ENCODE data around the gene HIRA.

HIRA gene

GRCh38 chr22:19394274-19395050, 37.1 kb downstream of the HIRA start:
- Histone ChIP-seq H3K9me3 (no peaks in the 10 kb centered on the region), H3K27me3 (ENCODE audit: low read depth) (no peaks in the 10 kb centered on the region), H3K4me3 (no peak overlapping the region), H3K36me3 (replicated peaks) (peaks cover 79% of the 10 kb centered on the region), H3K4me1 (no peaks in the 10 kb centered on the region)
- in situ Hi-C loops (cut with MboI; ENCODE audit: low sequenced_read_pairs), result no loop called here
- no peak for DNase-seq (ENCODE audit: low spot score in 2 of 2)

- H3K4me3 ChIP-seq, result no peak overlapping the region
- in situ Hi-C loops (cut with MboI; ENCODE audit: low sequenced_read_pairs), result no loop called here
- H3K36me3 ChIP-seq (replicated peaks), result peaks cover 84% of the 10 kb centered on the region
Measured at GRCh38 chr22:19393704-19394103, 37.8 kb downstream of the HIRA start.

GRCh38 chr22:19387575-19387974, 44.0 kb downstream of the HIRA start:
- H3K4me3 ChIP-seq, result no peak overlapping the region
- no peaks in the 10 kb centered on the region for H3K27me3 ChIP-seq (ENCODE audit: low read depth)
- in situ Hi-C loops (cut with MboI; ENCODE audit: low sequenced_read_pairs), result no loop called here
- H3K4me1 ChIP-seq, result no peaks in the 10 kb centered on the region
- H3K9me3 ChIP-seq, result no peaks in the 10 kb centered on the region
- peaks cover 78% of the 10 kb centered on the region for H3K36me3 ChIP-seq (replicated peaks)
- DNase-seq (ENCODE audit: low spot score in 2 of 2), result no peak

More at GRCh38 chr22:19393704-19394103, 37.8 kb downstream of the HIRA start:
- Histone ChIP-seq H3K9me3 (no peaks in the 10 kb centered on the region), H3K4me1 (no peaks in the 10 kb centered on the region), H3K27me3 (ENCODE audit: low read depth) (no peaks in the 10 kb centered on the region)
- no peak for DNase-seq (ENCODE audit: low spot score in 2 of 2)

- Histone ChIP-seq H3K4me3 (no peak overlapping the region), H3K4me1 (no peaks in the 10 kb centered on the region), H3K9me3 (no peaks in the 10 kb centered on the region), H3K27me3 (ENCODE audit: low read depth) (no peaks in the 10 kb centered on the region), H3K36me3 (replicated peaks) (peaks cover 78% of the 10 kb centered on the region)
- DNase-seq (ENCODE audit: low spot score in 2 of 2), result no peak
- in situ Hi-C loops (cut with MboI; ENCODE audit: low sequenced_read_pairs), result no loop called here
Measured at GRCh38 chr22:19387038-19387437, 44.5 kb downstream of the HIRA start.

GRCh38 chr22:19386248-19386647, 45.3 kb downstream of the HIRA start:
- Histone ChIP-seq H3K4me1 (no peaks in the 10 kb centered on the region), H3K4me3 (no peak overlapping the region), H3K27me3 (ENCODE audit: low read depth) (no peaks in the 10 kb centered on the region), H3K9me3 (no peaks in the 10 kb centered on the region), H3K36me3 (replicated peaks) (peaks cover 80% of the 10 kb centered on the region)
- in situ Hi-C loops (cut with MboI; ENCODE audit: low sequenced_read_pairs), result no loop called here
- DNase-seq (ENCODE audit: low spot score in 2 of 2), result no peak

- Histone ChIP-seq H3K4me1 (no peaks in the 10 kb centered on the region), H3K4me3 (no peak overlapping the region), H3K36me3 (replicated peaks) (peaks cover 78% of the 10 kb centered on the region), H3K27me3 (ENCODE audit: low read depth) (no peaks in the 10 kb centered on the region), H3K9me3 (no peaks in the 10 kb centered on the region)
- in situ Hi-C loops (cut with MboI; ENCODE audit: low sequenced_read_pairs), result no loop called here
- no peak for DNase-seq (ENCODE audit: low spot score in 2 of 2)
Measured at GRCh38 chr22:19385221-19385906, 46.2 kb downstream of the HIRA start.

- Histone ChIP-seq H3K27me3 (ENCODE audit: low read depth) (no peaks in the 10 kb centered on the region), H3K4me3 (no peak overlapping the region), H3K36me3 (replicated peaks) (peaks cover 71% of the 10 kb centered on the region), H3K4me1 (no peaks in the 10 kb centered on the region), H3K9me3 (no peaks in the 10 kb centered on the region)
- no peak for DNase-seq (ENCODE audit: low spot score in 2 of 2)
- in situ Hi-C loops (cut with MboI; ENCODE audit: low sequenced_read_pairs), result no loop called here
Measured at GRCh38 chr22:19383292-19383691, 48.2 kb downstream of the HIRA start.

- no peak overlapping the region for H3K4me3 ChIP-seq
- in situ Hi-C loops (cut with MboI; ENCODE audit: low sequenced_read_pairs), result no loop called here
- H3K27me3 ChIP-seq (ENCODE audit: low read depth), result no peaks in the 10 kb centered on the region
- H3K4me1 ChIP-seq, result no peaks in the 10 kb centered on the region
- H3K36me3 ChIP-seq (replicated peaks), result peaks cover 72% of the 10 kb centered on the region
- no peak for DNase-seq (ENCODE audit: low spot score in 2 of 2)
- no peaks in the 10 kb centered on the region for H3K9me3 ChIP-seq
Measured at GRCh38 chr22:19382240-19382639, 49.3 kb downstream of the HIRA start.

GRCh38 chr22:19378344-19378674, 53.2 kb downstream of the HIRA start:
- in situ Hi-C loops (cut with MboI; ENCODE audit: low sequenced_read_pairs), result no loop called here
- peaks cover 76% of the 10 kb centered on the region for H3K36me3 ChIP-seq (replicated peaks)

GRCh38 chr22:19377565-19378343, 53.8 kb downstream of the HIRA start:
- Histone ChIP-seq H3K9me3 (no peaks in the 10 kb centered on the region), H3K4me1 (no peaks in the 10 kb centered on the region), H3K36me3 (replicated peaks) (peaks cover 73% of the 10 kb centered on the region), H3K27me3 (ENCODE audit: low read depth) (no peaks in the 10 kb centered on the region), H3K4me3 (no peak overlapping the region)
- DNase-seq (ENCODE audit: low spot score in 2 of 2), result no peak
- in situ Hi-C loops (cut with MboI; ENCODE audit: low sequenced_read_pairs), result no loop called here

More at GRCh38 chr22:19378344-19378674, 53.2 kb downstream of the HIRA start:
- Histone ChIP-seq H3K9me3 (no peaks in the 10 kb centered on the region), H3K4me3 (no peak overlapping the region), H3K4me1 (no peaks in the 10 kb centered on the region), H3K27me3 (ENCODE audit: low read depth) (no peaks in the 10 kb centered on the region)
- no peak for DNase-seq (ENCODE audit: low spot score in 2 of 2)

DNA sequence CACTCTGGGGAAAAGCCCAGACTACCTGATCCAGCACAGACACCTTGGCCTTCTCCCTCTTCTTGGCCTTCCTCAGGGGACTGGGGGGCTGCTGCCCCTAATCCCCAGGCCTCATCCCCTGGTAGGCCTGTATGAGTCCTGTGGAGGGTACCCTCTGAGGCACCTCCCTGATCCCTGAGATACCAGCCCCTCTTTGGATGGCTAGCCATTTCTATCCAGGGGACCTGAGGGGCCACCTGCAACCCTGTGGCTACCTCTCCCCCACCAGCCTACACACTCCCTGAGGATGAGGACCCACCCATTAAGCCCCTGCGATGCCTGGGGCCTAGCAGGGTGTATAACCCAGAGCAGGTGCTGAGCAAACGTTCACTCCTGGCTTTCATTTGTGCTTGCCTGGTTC, 54.6 kb downstream of the HIRA start:
- Histone ChIP-seq H3K9me3 (no peaks in the 10 kb centered on the region), H3K27me3 (ENCODE audit: low read depth) (no peaks in the 10 kb centered on the region), H3K4me3 (no peak overlapping the region), H3K4me1 (no peaks in the 10 kb centered on the region), H3K36me3 (replicated peaks) (peaks cover 68% of the 10 kb centered on the region)
- no peak for DNase-seq (ENCODE audit: low spot score in 2 of 2)
- in situ Hi-C loops (cut with MboI; ENCODE audit: low sequenced_read_pairs), result no loop called here

- Histone ChIP-seq H3K4me3 (no peak overlapping the region), H3K9me3 (no peaks in the 10 kb centered on the region), H3K4me1 (no peaks in the 10 kb centered on the region), H3K36me3 (replicated peaks) (peaks cover 68% of the 10 kb centered on the region), H3K27me3 (ENCODE audit: low read depth) (no peaks in the 10 kb centered on the region)
- DNase-seq (ENCODE audit: low spot score in 2 of 2), result no peak
- in situ Hi-C loops (cut with MboI; ENCODE audit: low sequenced_read_pairs), result no loop called here
Measured at GRCh38 chr22:19376247-19376646, 55.3 kb downstream of the HIRA start.

- in situ Hi-C loops (cut with MboI; ENCODE audit: low sequenced_read_pairs), result no loop called here
- H3K36me3 ChIP-seq (replicated peaks), result peaks cover 74% of the 10 kb centered on the region
- H3K27me3 ChIP-seq (ENCODE audit: low read depth), result no peaks in the 10 kb centered on the region
Measured at GRCh38 chr22:19375435-19375834, 56.1 kb downstream of the HIRA start.

DNA sequence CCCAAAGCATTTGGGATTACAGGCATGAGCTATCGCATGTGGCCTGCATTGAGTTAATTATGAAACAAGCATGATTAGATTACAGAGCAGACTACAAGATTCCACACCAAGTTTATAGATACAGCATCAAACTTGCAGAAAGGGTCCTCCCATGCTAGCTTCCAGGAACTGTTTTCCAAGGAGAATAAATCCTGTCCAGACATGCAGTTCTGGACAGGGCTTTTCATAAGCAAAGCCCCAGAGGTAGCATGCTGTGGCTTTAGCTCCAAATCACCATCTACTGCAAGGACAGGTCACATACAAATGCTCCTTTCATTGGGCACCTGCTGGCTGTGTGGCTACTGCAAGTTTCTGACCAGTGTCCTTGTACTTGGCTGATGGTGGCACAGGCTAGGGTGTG, 57.1 kb downstream of the HIRA start:
- no peaks in the 10 kb centered on the region for H3K4me1 ChIP-seq
- no peaks in the 10 kb centered on the region for H3K9me3 ChIP-seq
- no peak for DNase-seq (ENCODE audit: low spot score in 2 of 2)
- no peak overlapping the region for H3K4me3 ChIP-seq
- in situ Hi-C loops (cut with MboI; ENCODE audit: low sequenced_read_pairs), result no loop called here
- peaks cover 79% of the 10 kb centered on the region for H3K36me3 ChIP-seq (replicated peaks)
- no peaks in the 10 kb centered on the region for H3K27me3 ChIP-seq (ENCODE audit: low read depth)

More at GRCh38 chr22:19375435-19375834, 56.1 kb downstream of the HIRA start:
- Histone ChIP-seq H3K4me3 (no peak overlapping the region), H3K4me1 (no peaks in the 10 kb centered on the region), H3K9me3 (no peaks in the 10 kb centered on the region)
- DNase-seq (ENCODE audit: low spot score in 2 of 2), result no peak
